ENCODE results near the gene FHOD3. TPM values are rescaled to one million over a fixed set of nuclear protein-coding genes. Genes with fewer than 3 reads are reported as not detected.

The FHOD3 gene
- total RNA-seq, 1 donor from 2014 or later, result not detected

- DNase-seq (ENCODE audit: low spot score), result no peak
- Mint-ChIP-seq H3K4me1 (ENCODE audit: low read depth) (no peaks in the 10 kb centered on the region), H3K4me3 (no peak overlapping the region), H3K27me3 (ENCODE audit: insufficient read depth) (no peaks in the 10 kb centered on the region), H3K9me3 (no peaks in the 10 kb centered on the region), H3K27ac (no peak overlapping the region), H3K36me3 (ENCODE audit: low read depth) (no peaks in the 10 kb centered on the region)
- intact Hi-C loops (cut with micrococcal nuclease), result no loop called here
Observed at GRCh38 chr18:36693931-36694620, 396.6 kb downstream of the FHOD3 start.

GRCh38 chr18:36695806-36696205 lies 398.3 kb downstream of the FHOD3 start:
- H3K4me3 Mint-ChIP-seq, result no peak overlapping the region
- no peaks in the 10 kb centered on the region for H3K36me3 Mint-ChIP-seq (ENCODE audit: low read depth)
- H3K27me3 Mint-ChIP-seq (ENCODE audit: insufficient read depth), result no peaks in the 10 kb centered on the region
- no peak overlapping the region for H3K27ac Mint-ChIP-seq
- DNase-seq (ENCODE audit: low spot score), result no peak
- H3K4me1 Mint-ChIP-seq (ENCODE audit: low read depth), result no peaks in the 10 kb centered on the region
- no peaks in the 10 kb centered on the region for H3K9me3 Mint-ChIP-seq
- intact Hi-C loops (cut with micrococcal nuclease), result no loop called here

GRCh38 chr18:36697905-36698304 lies 400.4 kb downstream of the FHOD3 start:
- Mint-ChIP-seq H3K27ac (no peak overlapping the region), H3K36me3 (ENCODE audit: low read depth) (no peaks in the 10 kb centered on the region), H3K27me3 (ENCODE audit: insufficient read depth) (no peaks in the 10 kb centered on the region), H3K4me1 (ENCODE audit: low read depth) (no peaks in the 10 kb centered on the region), H3K9me3 (no peaks in the 10 kb centered on the region), H3K4me3 (no peak overlapping the region)
- intact Hi-C loops (cut with micrococcal nuclease), result no loop called here
- DNase-seq (ENCODE audit: low spot score), result no peak

- DNase-seq (ENCODE audit: low spot score), result no peak
- Mint-ChIP-seq H3K27me3 (ENCODE audit: insufficient read depth) (peaks cover 1% of the 10 kb centered on the region), H3K27ac (no peak overlapping the region), H3K36me3 (ENCODE audit: low read depth) (no peaks in the 10 kb centered on the region), H3K9me3 (no peaks in the 10 kb centered on the region), H3K4me3 (no peak overlapping the region), H3K4me1 (ENCODE audit: low read depth) (no peaks in the 10 kb centered on the region)
- intact Hi-C loops (cut with micrococcal nuclease), result no loop called here
Observed at GRCh38 chr18:36700955-36701354, 403.4 kb downstream of the FHOD3 start.

GRCh38 chr18:36702401-36703013 lies 405.0 kb downstream of the FHOD3 start:
- no peaks in the 10 kb centered on the region for H3K4me1 Mint-ChIP-seq (ENCODE audit: low read depth)
- intact Hi-C loops (cut with micrococcal nuclease), result no loop called here
- H3K4me3 Mint-ChIP-seq, result no peak overlapping the region
- no peak overlapping the region for H3K27ac Mint-ChIP-seq
- H3K9me3 Mint-ChIP-seq, result no peaks in the 10 kb centered on the region
- H3K36me3 Mint-ChIP-seq (ENCODE audit: low read depth), result no peaks in the 10 kb centered on the region
- H3K27me3 Mint-ChIP-seq (ENCODE audit: insufficient read depth), result peaks cover 1% of the 10 kb centered on the region
- DNase-seq (ENCODE audit: low spot score), result no peak

GRCh38 chr18:36704156-36704555 lies 406.6 kb downstream of the FHOD3 start:
- H3K9me3 Mint-ChIP-seq, result no peaks in the 10 kb centered on the region
- H3K27ac Mint-ChIP-seq, result no peak overlapping the region
- H3K36me3 Mint-ChIP-seq (ENCODE audit: low read depth), result no peaks in the 10 kb centered on the region
- DNase-seq (ENCODE audit: low spot score), result no peak
- intact Hi-C loops (cut with micrococcal nuclease), result no loop called here
- no peak overlapping the region for H3K4me3 Mint-ChIP-seq
- H3K4me1 Mint-ChIP-seq (ENCODE audit: low read depth), result no peaks in the 10 kb centered on the region
- H3K27me3 Mint-ChIP-seq (ENCODE audit: insufficient read depth), result peaks cover 3% of the 10 kb centered on the region

GRCh38 chr18:36706134-36706881 lies 408.8 kb downstream of the FHOD3 start:
- Mint-ChIP-seq H3K4me1 (ENCODE audit: low read depth) (no peaks in the 10 kb centered on the region), H3K36me3 (ENCODE audit: low read depth) (no peaks in the 10 kb centered on the region), H3K9me3 (no peaks in the 10 kb centered on the region), H3K27me3 (ENCODE audit: insufficient read depth) (peaks cover 3% of the 10 kb centered on the region), H3K27ac (no peak overlapping the region), H3K4me3 (no peak overlapping the region)
- no peak for DNase-seq (ENCODE audit: low spot score)
- intact Hi-C loops (cut with micrococcal nuclease), result no loop called here

- DNase-seq (ENCODE audit: low spot score), result no peak
- intact Hi-C loops (cut with micrococcal nuclease), result no loop called here
- Mint-ChIP-seq H3K4me1 (ENCODE audit: low read depth) (no peaks in the 10 kb centered on the region), H3K27ac (no peak overlapping the region), H3K9me3 (no peaks in the 10 kb centered on the region), H3K27me3 (ENCODE audit: insufficient read depth) (peaks cover 3% of the 10 kb centered on the region), H3K4me3 (no peak overlapping the region), H3K36me3 (ENCODE audit: low read depth) (no peaks in the 10 kb centered on the region)
Observed at GRCh38 chr18:36708366-36708765, 410.9 kb downstream of the FHOD3 start.

- no peak overlapping the region for H3K4me3 Mint-ChIP-seq
Observed at GRCh38 chr18:36709315-36709714, 411.8 kb downstream of the FHOD3 start.

GRCh38 chr18:36711014-36711725 lies 413.7 kb downstream of the FHOD3 start:
- H3K27ac Mint-ChIP-seq, result no peak overlapping the region
- H3K36me3 Mint-ChIP-seq (ENCODE audit: low read depth), result no peaks in the 10 kb centered on the region
- H3K4me1 Mint-ChIP-seq (ENCODE audit: low read depth), result no peaks in the 10 kb centered on the region
- DNase-seq (ENCODE audit: low spot score), result no peak
- no peak overlapping the region for H3K4me3 Mint-ChIP-seq
- H3K9me3 Mint-ChIP-seq, result no peaks in the 10 kb centered on the region
- intact Hi-C loops (cut with micrococcal nuclease), result no loop called here
- peaks cover 4% of the 10 kb centered on the region for H3K27me3 Mint-ChIP-seq (ENCODE audit: insufficient read depth)

More at GRCh38 chr18:36709315-36709714, 411.8 kb downstream of the FHOD3 start:
- no peaks in the 10 kb centered on the region for H3K9me3 Mint-ChIP-seq
- no peak overlapping the region for H3K27ac Mint-ChIP-seq
- no peak for DNase-seq (ENCODE audit: low spot score)
- H3K27me3 Mint-ChIP-seq (ENCODE audit: insufficient read depth), result peaks cover 6% of the 10 kb centered on the region
- no peaks in the 10 kb centered on the region for H3K36me3 Mint-ChIP-seq (ENCODE audit: low read depth)
- intact Hi-C loops (cut with micrococcal nuclease), result no loop called here
- H3K4me1 Mint-ChIP-seq (ENCODE audit: low read depth), result no peaks in the 10 kb centered on the region

GRCh38 chr18:36711813-36712444 lies 414.4 kb downstream of the FHOD3 start:
- Mint-ChIP-seq H3K27ac (no peak overlapping the region), H3K36me3 (ENCODE audit: low read depth) (no peaks in the 10 kb centered on the region), H3K4me1 (ENCODE audit: low read depth) (no peaks in the 10 kb centered on the region), H3K9me3 (no peaks in the 10 kb centered on the region), H3K27me3 (ENCODE audit: insufficient read depth) (peaks cover 4% of the 10 kb centered on the region), H3K4me3 (no peak overlapping the region)
- no peak for DNase-seq (ENCODE audit: low spot score)
- intact Hi-C loops (cut with micrococcal nuclease), result no loop called here

GRCh38 chr18:36714476-36714875 lies 417.0 kb downstream of the FHOD3 start:
- Mint-ChIP-seq H3K36me3 (ENCODE audit: low read depth) (no peaks in the 10 kb centered on the region), H3K9me3 (no peaks in the 10 kb centered on the region), H3K4me1 (ENCODE audit: low read depth) (no peaks in the 10 kb centered on the region), H3K27ac (no peak overlapping the region), H3K27me3 (ENCODE audit: insufficient read depth) (peaks cover 3% of the 10 kb centered on the region), H3K4me3 (no peak overlapping the region)
- no peak for DNase-seq (ENCODE audit: low spot score)
- intact Hi-C loops (cut with micrococcal nuclease), result no loop called here

All from activated T-helper 1 cell treated with anti-CD3 and anti-CD28 coated beads, Interleukin-12 subunit alpha, Interleukin-12 subunit beta, Interleukin-2, Interleukin-4 antibody, amounts not matched to agents 30 ng/mL and 10 ng/mL and 1 ng/mL, durations not matched to agents 14 hours and 24 hours and 36 hours (primary cell).